Right ventricle myocardium superior (tissue), 1 donor: ENCODE data around the gene FBXO5. TPM values are rescaled to one million over a fixed set of nuclear protein-coding genes. Genes with fewer than 3 reads are reported as not detected.
A peak's percentile ranks its signal among the peaks of the same experiment; 100 is the strongest.

ENCODE experiments used
- ATAC-seq: fragments of 200-7000 bp; cut with Tn5 transposase; one replicate; pipeline ENCODE4 v1.9.1; 2020; ENCODE audit warnings: mild to moderate bottlenecking; ENCODE audit not compliant: poor library complexity
- DNase-seq: peaks from one replicate; pipeline ENCODE4 v3.0.0-alpha.2; 2020
- intact Hi-C: fragments of 100-400 bp; cut with DNase I; formaldehyde crosslinking; loops from one replicate; pipeline ENCODE4 v1.11.2; 2022
- long read RNA-seq: library from polyadenylated mRNA; unstranded; transcript quantifications from one replicate; pipeline ENCODE4 v2.0.0, GENCODE V29; 2021
- total RNA-seq: library from RNA; stranded (reverse); fragmentation: NEBNext Ultra II Directional; extraction: Animal tissue kit (Norgen Biotek cat#: 25700); gene quantifications from one replicate; pipeline ENCODE4 v1.2.1, GENCODE V29; 2021
- donor health status: DM: no; HTN: yes; CAD: no; lungs with severe emphysema.

Gene FBXO5, protein sequence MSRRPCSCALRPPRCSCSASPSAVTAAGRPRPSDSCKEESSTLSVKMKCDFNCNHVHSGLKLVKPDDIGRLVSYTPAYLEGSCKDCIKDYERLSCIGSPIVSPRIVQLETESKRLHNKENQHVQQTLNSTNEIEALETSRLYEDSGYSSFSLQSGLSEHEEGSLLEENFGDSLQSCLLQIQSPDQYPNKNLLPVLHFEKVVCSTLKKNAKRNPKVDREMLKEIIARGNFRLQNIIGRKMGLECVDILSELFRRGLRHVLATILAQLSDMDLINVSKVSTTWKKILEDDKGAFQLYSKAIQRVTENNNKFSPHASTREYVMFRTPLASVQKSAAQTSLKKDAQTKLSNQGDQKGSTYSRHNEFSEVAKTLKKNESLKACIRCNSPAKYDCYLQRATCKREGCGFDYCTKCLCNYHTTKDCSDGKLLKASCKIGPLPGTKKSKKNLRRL
- total RNA-seq: 1.9 TPM
- long read RNA-seq, transcript FBXO5-202 (5 exons, 2,221 nt): major isoform, 5 of 5 reads
- long read RNA-seq, partial matches to known transcripts: 0 of 5 reads
- long read RNA-seq, other reads (novel, unspliced or antisense): 0 of 5 reads

DNA sequence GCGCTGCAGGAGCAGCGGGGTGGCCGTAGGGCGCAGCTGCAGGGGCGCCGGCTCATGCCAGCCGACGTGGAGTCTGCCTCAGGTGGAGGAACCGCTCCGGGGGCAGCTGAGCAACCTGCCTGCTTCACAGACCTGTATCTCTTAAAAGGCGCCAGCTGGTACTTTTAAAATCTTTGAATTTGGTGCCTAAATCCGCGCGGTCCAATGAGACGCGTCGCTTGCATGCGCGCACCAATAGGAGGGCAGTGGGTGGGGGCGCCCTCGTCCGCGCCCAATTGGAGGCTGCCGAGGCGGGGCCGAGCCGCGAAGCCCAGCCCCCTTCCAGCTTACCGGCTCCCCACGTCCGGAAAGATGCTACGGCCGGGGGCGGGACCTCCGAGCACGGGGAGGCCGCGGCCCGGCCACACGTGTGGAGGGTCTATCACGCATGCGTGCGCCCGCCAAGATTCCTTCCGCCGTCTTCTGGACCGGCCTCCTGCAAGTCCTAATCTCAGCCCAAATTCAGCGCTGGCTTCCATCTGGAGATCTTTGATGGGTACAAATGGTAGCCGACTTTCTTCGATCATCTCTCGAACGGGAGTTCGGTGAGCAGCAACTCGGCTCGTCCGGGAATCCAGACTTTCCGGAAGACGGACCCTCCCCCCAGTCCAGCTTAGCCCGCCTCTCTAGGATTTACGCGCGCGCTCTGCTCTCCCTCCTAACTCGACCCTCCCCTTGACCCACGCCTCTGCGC, at the start of gene FBXO5:
Gene FBXO5, minus strand, starts transcription at position 138 of the 733 bp plus-strand sequence. Its CDS starts 82 bp downstream, at position 56.
- peak; percentile 99 for DNase-seq
- peak; percentile 97 for ATAC-seq
- intact Hi-C loops: no loop called here

- intact Hi-C loops: loop anchor here (5.0 kb wide), 1 partner anchor 480 kb away; no protein-coding TSS in a partner anchor
- ATAC-seq: no peak
- no peak for DNase-seq
Measured at GRCh38 chr6:153032255-153032882, 49.5 kb upstream of the FBXO5 start.

DNA sequence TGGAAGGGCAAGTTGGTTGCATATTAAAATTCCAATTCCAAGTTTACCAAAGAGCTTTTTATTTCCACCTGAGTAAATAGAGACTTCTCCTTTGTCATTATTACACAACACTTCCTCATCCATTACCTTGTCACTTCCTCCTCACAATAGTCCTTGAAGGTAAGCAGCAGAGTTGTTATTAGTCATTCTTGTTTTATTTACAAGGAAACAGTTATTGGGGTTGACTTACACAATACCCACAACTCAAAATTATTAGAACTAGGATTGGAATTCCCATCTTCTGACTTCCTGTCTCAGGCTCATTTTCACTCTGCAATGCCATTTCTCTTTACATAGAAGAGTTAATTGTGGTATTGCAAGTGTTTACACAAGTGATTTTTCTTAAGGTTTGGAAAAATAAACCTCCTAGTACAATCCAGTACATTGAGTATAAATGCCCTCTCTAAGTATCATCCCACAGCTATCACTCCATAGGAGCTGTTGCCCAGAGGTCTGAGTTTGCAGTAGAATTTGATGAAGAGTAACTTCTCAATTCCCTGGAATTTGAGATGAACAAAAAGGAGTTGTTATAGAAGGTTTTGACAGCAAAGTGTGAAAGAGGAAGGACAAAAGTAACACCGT, 48.6 kb upstream of the FBXO5 start:
- ATAC-seq (no peak), DNase-seq (no peak)
- intact Hi-C loops: loop anchor here (5.0 kb wide), 1 partner anchor 481 kb away; no protein-coding TSS in a partner anchor

DNA sequence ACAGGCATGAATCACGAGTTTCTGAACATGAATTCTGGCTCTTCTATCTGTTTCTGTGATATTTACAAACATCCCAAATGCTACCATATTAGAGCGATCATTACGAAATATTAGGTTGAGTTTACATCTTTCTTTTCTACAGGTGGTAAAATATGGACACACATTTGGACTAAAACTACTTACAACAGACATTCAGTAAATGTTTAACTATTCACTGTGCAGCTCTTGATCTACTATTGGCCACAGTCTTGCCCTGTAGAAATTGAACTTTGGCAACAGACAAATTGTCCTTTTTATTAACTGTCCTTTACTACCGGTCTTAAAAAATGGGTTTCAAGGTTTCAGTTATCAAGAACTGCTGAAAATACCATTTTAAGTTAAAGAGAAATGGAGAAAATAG, 46.1 kb upstream of the FBXO5 start:
- intact Hi-C loops: loop anchor here (10.0 kb wide), 2 partner anchors 84 to 164 kb away; no protein-coding TSS in a partner anchor

DNA sequence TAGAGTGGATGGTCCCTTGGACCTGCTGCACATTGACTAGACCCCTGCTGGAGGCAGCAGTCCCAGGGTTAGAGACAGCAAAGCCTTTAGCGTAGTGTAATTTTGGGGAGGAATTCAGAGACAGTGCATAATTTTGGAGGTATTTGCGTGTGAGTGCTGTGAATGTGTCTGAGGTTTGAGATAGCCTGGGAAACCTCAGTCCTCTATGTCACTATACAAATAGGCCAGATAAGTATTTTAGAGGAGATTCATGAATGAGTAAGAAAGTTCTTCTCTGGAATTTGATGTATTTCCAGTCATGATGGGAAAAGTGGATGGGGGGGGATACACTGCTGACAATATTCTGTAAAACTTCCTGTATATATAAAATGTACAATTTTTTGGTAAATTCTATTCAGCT, 45.4 kb upstream of the FBXO5 start:
- ATAC-seq (no peak), DNase-seq (no peak)
- intact Hi-C loops: loop anchor here (10.0 kb wide), 2 partner anchors 83 to 163 kb away; no protein-coding TSS in a partner anchor

More for the DNA sequence above, 46.1 kb upstream of the FBXO5 start:
- DNase-seq: no peak
- ATAC-seq: no peak

- DNase-seq: no peak
- no peak for ATAC-seq
- intact Hi-C loops: loop anchor here (10.0 kb wide), 2 partner anchors 83 to 163 kb away; no protein-coding TSS in a partner anchor
Measured at GRCh38 chr6:153027480-153027879, 44.6 kb upstream of the FBXO5 start.

DNA sequence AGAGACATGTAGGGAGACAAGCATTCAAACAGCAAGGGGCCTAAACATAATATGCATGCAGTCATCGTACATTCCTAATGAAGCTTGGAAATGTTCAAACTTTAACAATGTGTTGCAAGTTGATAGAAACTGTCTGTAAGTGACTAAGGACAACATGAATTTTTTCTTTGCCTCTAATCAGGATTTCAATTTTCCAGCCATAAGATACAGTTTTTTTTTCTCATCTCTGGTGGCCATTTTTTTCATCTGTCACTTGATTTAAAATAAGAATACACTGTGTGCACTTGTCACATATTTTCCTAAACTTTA, 41.8 kb upstream of the FBXO5 start:
- intact Hi-C loops: loop anchor here (10.0 kb wide), 2 partner anchors 80 to 160 kb away; no protein-coding TSS in a partner anchor
- DNase-seq (no peak), ATAC-seq (no peak)

GRCh38 chr6:153023977-153024708, 41.3 kb upstream of the FBXO5 start:
- DNase-seq (no peak), ATAC-seq (peak; percentile 87)
- intact Hi-C loops: loop anchor here (10.0 kb wide), 2 partner anchors 79 to 159 kb away; no protein-coding TSS in a partner anchor

GRCh38 chr6:153018355-153018754, 35.5 kb upstream of the FBXO5 start:
- ATAC-seq: no peak
- intact Hi-C loops: no loop called here
- DNase-seq: no peak

DNA sequence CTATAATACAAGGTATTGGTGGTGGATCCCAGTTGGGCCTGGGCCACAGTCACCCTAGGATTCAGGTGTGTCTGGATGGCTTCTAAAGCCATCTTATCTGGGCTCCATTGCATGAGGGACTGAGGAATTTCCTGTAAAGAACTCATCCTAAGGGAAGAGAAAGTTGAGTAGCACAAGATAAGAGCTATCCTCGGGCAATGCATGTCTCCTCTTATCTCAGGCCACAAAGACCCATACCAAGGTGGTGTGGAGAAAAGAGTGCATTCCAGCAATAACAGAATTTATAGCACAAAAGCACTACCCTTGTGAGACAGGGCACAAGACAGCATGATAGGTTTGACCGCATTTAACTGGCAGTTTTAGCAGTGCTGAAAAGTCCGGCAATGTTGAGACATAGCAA, 34.0 kb upstream of the FBXO5 start:
- DNase-seq: no peak
- intact Hi-C loops: no loop called here
- no peak for ATAC-seq

DNA sequence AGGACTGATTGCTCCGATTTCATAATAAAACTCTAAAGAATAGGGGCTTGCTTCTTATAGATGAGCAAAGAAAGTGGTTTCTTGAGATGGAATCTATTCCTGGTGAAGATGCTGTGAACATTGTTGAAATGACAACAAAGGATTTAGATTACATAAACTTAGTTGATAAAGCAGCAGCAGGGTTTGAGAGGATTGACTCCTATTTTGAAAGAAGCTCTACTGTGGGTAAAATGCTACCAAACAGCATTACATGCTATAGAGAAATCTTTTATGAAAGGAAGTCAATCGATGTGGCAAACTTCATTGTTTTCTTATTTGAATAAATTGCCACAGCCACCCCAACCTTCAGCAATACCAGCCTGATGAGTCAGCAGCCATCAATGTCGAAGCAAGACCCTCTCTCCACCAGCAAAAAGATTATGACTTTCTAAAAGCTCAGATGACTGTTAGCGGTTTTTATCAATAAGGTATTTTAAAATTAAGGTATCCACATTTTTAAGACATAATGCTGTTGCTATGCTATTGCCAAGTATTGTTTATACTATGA, 32.3 kb upstream of the FBXO5 start:
- intact Hi-C loops: no loop called here
- ATAC-seq (no peak), DNase-seq (no peak)

DNA sequence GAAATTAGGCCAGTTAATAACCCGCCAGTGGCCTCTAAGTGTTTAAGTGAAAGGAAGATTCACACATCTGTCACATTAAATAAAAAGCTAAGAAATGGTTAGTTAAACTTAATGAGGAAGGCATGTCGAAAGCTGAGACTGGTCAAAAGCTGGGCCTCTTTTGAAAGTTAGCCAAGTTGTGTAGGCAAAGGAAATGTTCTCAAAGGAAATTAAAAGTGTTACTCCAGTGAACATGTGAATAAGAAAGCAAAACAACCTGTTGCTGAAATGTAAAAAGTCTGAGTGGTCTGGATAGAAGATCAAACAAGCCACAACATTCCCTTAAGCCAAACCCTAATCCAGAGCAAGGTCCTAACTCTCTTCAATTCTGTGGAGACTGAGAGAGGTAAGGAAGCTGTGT, 30.6 kb upstream of the FBXO5 start:
- no peak for DNase-seq

DNA sequence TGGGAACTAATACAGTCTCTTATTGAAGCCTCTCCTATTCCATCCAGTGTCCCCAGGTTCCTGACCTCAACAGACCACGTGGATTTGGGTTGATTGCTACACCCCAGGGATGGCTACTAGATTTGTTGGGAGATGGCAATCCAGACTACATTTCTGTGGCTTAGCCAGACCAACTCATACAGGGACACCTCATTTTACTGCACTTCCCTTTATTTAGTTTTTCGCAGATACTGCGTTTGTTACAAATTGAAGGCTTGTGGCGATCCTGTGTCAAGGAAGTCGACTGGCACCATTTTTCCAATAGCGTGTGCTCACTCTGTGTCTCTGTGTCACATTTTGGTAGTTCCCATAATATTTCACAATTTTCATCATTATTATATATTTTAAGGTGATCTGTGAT, 30.0 kb upstream of the FBXO5 start:
- no peak for DNase-seq
- intact Hi-C loops: no loop called here
- no peak for ATAC-seq

More for the DNA sequence above, 30.6 kb upstream of the FBXO5 start:
- intact Hi-C loops: no loop called here
- no peak for ATAC-seq

GRCh38 chr6:153003366-153003690, 20.5 kb upstream of the FBXO5 start:
- intact Hi-C loops: no loop called here
- ATAC-seq (peak; percentile 34), DNase-seq (no peak)

DNA sequence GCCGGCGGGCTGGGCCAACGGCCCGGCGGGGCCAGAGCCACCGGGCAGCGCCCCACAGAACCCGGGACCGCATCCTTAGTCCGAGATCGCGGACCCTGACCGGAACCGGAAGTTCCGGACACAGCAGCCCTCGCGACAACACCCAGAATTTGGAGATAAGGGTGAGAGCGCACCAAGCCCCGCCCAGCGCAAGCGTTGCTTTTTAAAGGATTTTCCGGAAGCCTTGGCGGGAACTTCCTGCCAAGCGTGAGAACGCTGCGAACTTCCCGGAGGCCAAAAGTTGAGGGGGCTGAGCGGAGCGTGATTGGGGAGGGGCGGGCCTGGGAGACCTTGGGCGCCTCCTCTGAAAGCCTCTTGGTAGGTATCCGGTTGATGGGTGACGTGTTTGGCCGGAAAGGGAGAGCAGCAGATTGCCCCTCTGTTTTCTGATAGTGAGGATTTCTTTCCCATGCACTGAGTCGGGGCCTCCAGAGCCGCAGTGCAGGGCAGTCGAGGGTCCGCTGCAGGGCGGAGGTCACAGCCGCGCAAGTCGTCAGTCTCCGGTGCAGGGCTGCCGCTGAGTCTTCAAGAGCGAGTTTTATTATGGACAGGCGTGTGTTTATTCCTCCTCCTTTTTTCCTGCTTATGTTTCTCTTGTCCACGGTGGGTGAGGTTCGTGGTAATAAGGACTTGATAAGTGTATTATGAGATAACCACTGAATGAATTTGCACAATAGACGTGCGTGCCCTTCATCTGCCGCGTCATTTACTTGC, 19.9 kb upstream of the FBXO5 start, which contains the start of gene MTRF1L:
Gene MTRF1L, minus strand, starts transcription at position 97 of the 753 bp plus-strand sequence. Its CDS starts 24 bp downstream, at position 73.
- ATAC-seq: peak; percentile 99
- DNase-seq: peak; percentile 96
- intact Hi-C loops: no loop called here

GRCh38 chr6:153001767-153002612, 19.1 kb upstream of the FBXO5 start:
- intact Hi-C loops: no loop called here
- DNase-seq (no peak), ATAC-seq (peak; percentile 43)
